K562 (cell line): ENCODE data around the gene HCRTR1. TPM values are rescaled to one million over a fixed set of nuclear protein-coding genes. Genes with fewer than 3 reads are reported as not detected.

Experiments used
- ATAC-seq: fragments of 200-7000 bp; cut with Tn5 transposase; 3 replicates; pipeline ENCODE4 v1.9.1; 2020; ENCODE audit warnings: moderate library complexity
- BruUV-seq: library from RNA; stranded (reverse); fragments of 400-500 nt; replicated peaks from 2 replicates; lab custom pipeline; 2021; lab: Mats Ljungman, UMichigan
- CTCF ChIA-PET: fragments of 300-600 bp; formaldehyde crosslinking; extraction: SDS; loops from one replicate; lab custom pipeline; 2021; ENCODE audit warnings: low intra/inter-chr PET ratio; lab: Yijun Ruan, JAX
- POLR2A ChIA-PET: fragments of 300-600, 350-650 bp; sonication (Branson Sonifier 250); formaldehyde crosslinking; extraction: SDS; loops from one replicate; lab custom pipeline; 2021; ENCODE audit warnings: antibody characterized with exemption, inconsistent platforms; lab: Yijun Ruan, JAX
- DNase-seq, 4 experiments: peaks; one replicate each; pipeline versions ENCODE4 v3.0.0 to v3.0.0-alpha.2; 2011 to 2018; ENCODE audit warnings: low spot score in 3 of 4, mixed read lengths in 3 of 4; ENCODE audit errors: extremely low read depth in 1 of 4
- FAIRE-seq: peaks from 2 replicates; lab custom pipeline; 2011; peaks lifted over from hg19 to GRCh38; lab: Jason Lieb, UNC
- H2AFZ ChIP-seq: 2 replicates; pipeline ENCODE4 v1.6.0; 2011; ENCODE audit warnings: low read depth, low read length, control low read depth, inconsistent platforms
- H3K27ac ChIP-seq: fragments of 200-600 bp; 3 replicates; pipeline ENCODE4 v1.8.0; 2011; ENCODE audit warnings: low read depth, mild to moderate bottlenecking, control low read depth, inconsistent platforms, low read length, moderate library complexity, mixed read lengths; ENCODE audit errors: extremely low read depth
- H3K27me3 ChIP-seq, 2 experiments: fragments of 300-600 bp in 1 of 2; 2 replicates in 1 of 2; 3 replicates in 1 of 2; pipeline versions ENCODE4 v1.6.0 to v1.8.0; 2011; ENCODE audit warnings: inconsistent platforms in 2 of 2, low read length in 2 of 2, mild to moderate bottlenecking in 1 of 2, mixed read lengths in 1 of 2, moderate library complexity in 1 of 2; ENCODE audit not compliant: control insufficient read depth in 2 of 2, insufficient read depth in 2 of 2
- H3K36me3 ChIP-seq: fragments of 300-600 bp; 3 replicates; pipeline ENCODE4 v1.8.0; 2011; ENCODE audit warnings: mild to moderate bottlenecking, low read length, inconsistent platforms; ENCODE audit not compliant: control insufficient read depth, insufficient read depth
- H3K4me1 ChIP-seq, 2 experiments: fragments of 200-600 bp in 1 of 2; replicated peaks in 1 of 2; 2 replicates in 1 of 2; 3 replicates in 1 of 2; pipeline versions ENCODE4 v1.5.1 to v1.8.0; 2011; ENCODE audit warnings: inconsistent platforms in 2 of 2, low read length in 2 of 2, mild to moderate bottlenecking in 1 of 2, mixed read lengths in 1 of 2, moderate library complexity in 1 of 2; ENCODE audit not compliant: control insufficient read depth in 2 of 2, insufficient read depth in 2 of 2
- H3K4me2 ChIP-seq: 2 replicates; pipeline ENCODE4 v1.6.1; 2011; ENCODE audit warnings: low read length, control low read depth, inconsistent platforms, mixed read lengths; ENCODE audit not compliant: insufficient read depth
- H3K4me3 ChIP-seq: fragments of 200-600 bp; sonication (generic), shearing (Covaris generic); 2 replicates; pipeline ENCODE4 v1.5.1; 2016; ENCODE audit warnings: control low read depth, inconsistent platforms
- H3K79me2 ChIP-seq: fragments of 200-600 bp; 3 replicates; pipeline ENCODE4 v1.8.0; 2011; ENCODE audit warnings: low read length, inconsistent platforms; ENCODE audit not compliant: control insufficient read depth, insufficient read depth
- H3K9ac ChIP-seq, 2 experiments: 2 replicates each; pipeline versions ENCODE4 v1.6.0 to v1.6.1; 2011; ENCODE audit warnings: low read depth in 2 of 2, low read length in 2 of 2, control low read depth in 1 of 2, inconsistent platforms in 1 of 2, mild to moderate bottlenecking in 1 of 2, mixed read lengths in 1 of 2; ENCODE audit not compliant: insufficient read depth in 1 of 2
- H3K9me1 ChIP-seq: one replicate; pipeline ENCODE4 v1.6.0; 2011; ENCODE audit warnings: inconsistent platforms, mild to moderate bottlenecking, low read length, moderate library complexity; ENCODE audit not compliant: control insufficient read depth, insufficient read depth
- H3K9me3 ChIP-seq: replicated peaks from 2 replicates; pipeline ENCODE4 v1.5.1; 2011; ENCODE audit warnings: low read depth, low read length, inconsistent platforms; ENCODE audit not compliant: control insufficient read depth, insufficient read depth
- H4K20me1 ChIP-seq: replicated peaks from 2 replicates; pipeline ENCODE4 v1.6.1; 2011; ENCODE audit warnings: low read length, inconsistent platforms, mixed read lengths; ENCODE audit not compliant: control insufficient read depth, insufficient read depth
- ARHGAP35 ChIP-seq: fragments of 450-650 bp; IDR thresholded peaks from 2 replicates; pipeline ENCODE4 v1.6.1; 2018; ENCODE audit not compliant: partially characterized antibody
- ARID4B ChIP-seq: sonication (generic); formaldehyde crosslinking; IDR thresholded peaks from 2 replicates; pipeline ENCODE4 v1.8.0; 2022; ENCODE audit warnings: mild to moderate bottlenecking, missing genetic modification reagents
- CBFB ChIP-seq: sonication (generic); formaldehyde crosslinking; IDR thresholded peaks from 2 replicates; pipeline ENCODE4 v1.4.0; 2020; ENCODE audit warnings: mild to moderate bottlenecking, missing genetic modification reagents
- MAFK ChIP-seq: IDR thresholded peaks from 2 replicates; pipeline ENCODE4 v1.6.1; 2011; ENCODE audit warnings: low read length, improper control_type of control experiment
- PTBP1 ChIP-seq: fragments of 200-400 bp; formaldehyde crosslinking; IDR thresholded peaks from 2 replicates; pipeline ENCODE4 v1.6.1; 2017; ENCODE audit warnings: low read depth, low read length
- SNIP1 ChIP-seq: fragments of 450-650 bp; IDR thresholded peaks from 2 replicates; pipeline ENCODE4 v1.7.1; 2017; ENCODE audit warnings: low read depth, mild to moderate bottlenecking
- TAL1 ChIP-seq: fragments of 450-650 bp; IDR thresholded peaks from 2 replicates; pipeline ENCODE4 v1.6.1; 2016; ENCODE audit warnings: mild to moderate bottlenecking
- WGBS: fragments of 100-300 bp; shearing (Covaris generic); methylation state at CpG from one replicate; pipeline ENCODE4 v1.1.6; 2016; ENCODE audit warnings: low coverage, mixed read lengths; ENCODE audit not compliant: insufficient coverage; ENCODE audit errors: missing lambda C conversion rate; 5-methylcytosine and 5-hydroxymethylcytosine counted together
- in situ Hi-C: fragments of 300-500 bp; cut with MboI; formaldehyde crosslinking; loops from 4 replicates; pipeline ENCODE4 v1.15.0; 2018; ENCODE audit warnings: inconsistent platforms, mixed read lengths
- intact Hi-C: fragments of 100-400 bp; cut with micrococcal nuclease; formaldehyde crosslinking; loops from 2 replicates; pipeline ENCODE4 v1.14.2; 2022
- polyA plus RNA-seq, 8 experiments: library from polyadenylated mRNA; depleted of rRNA in 4 of 8; stranded (reverse) in 5 of 8; unstranded in 3 of 8; fragments of >200 nt; fragmentation: Nextera tagmentation in 2 of 8; fragmentation: Illumina TruSeq in 1 of 8; extraction: Ambion mirVana in 2 of 8; extraction: Trizol in 1 of 8; gene quantifications; 2 replicates each; pipeline versions ENCODE4 v1.2.1 to v1.2.3, GENCODE V29; 2011 to 2014; ENCODE audit warnings: inconsistent platforms in 1 of 8, missing spikeins in 1 of 8
- total RNA-seq, 7 experiments: library from RNA; depleted of rRNA in 6 of 7; stranded (reverse); fragments of >200 nt in 6 of 7; fragmentation: Illumina TruSeq in 2 of 7; extraction: Trizol in 2 of 7; gene quantifications; 2 replicates each; pipeline versions ENCODE4 v1.2.1 to v1.2.3, GENCODE V29; 2011 to 2021; ENCODE audit warnings: low replicate concordance in 1 of 7
- TF ChIP-seq, protein P1 (sequence below), 2 experiments: fragments of 450-650 bp; formaldehyde crosslinking in 1 of 2; IDR thresholded peaks; 2 replicates each; pipeline versions ENCODE4 v1.4.0 to v1.6.1; 2014 to 2020; ENCODE audit warnings: mild to moderate bottlenecking in 2 of 2, borderline replicate concordance in 1 of 2, low read depth in 1 of 2
- TF ChIP-seq, protein P2 (sequence below): fragments of 450-650 bp; IDR thresholded peaks from one replicate; pipeline ENCODE4 v1.6.1; 2018; ENCODE audit warnings: mild to moderate bottlenecking, moderate library complexity; ENCODE audit not compliant: partially characterized antibody

The HCRTR1 gene
- total and polyA plus RNA-seq, 9 of the 15 experiments (the other 6 are each of a cell fraction or from before 2014, with no cell fraction given), result not detected

DNA sequence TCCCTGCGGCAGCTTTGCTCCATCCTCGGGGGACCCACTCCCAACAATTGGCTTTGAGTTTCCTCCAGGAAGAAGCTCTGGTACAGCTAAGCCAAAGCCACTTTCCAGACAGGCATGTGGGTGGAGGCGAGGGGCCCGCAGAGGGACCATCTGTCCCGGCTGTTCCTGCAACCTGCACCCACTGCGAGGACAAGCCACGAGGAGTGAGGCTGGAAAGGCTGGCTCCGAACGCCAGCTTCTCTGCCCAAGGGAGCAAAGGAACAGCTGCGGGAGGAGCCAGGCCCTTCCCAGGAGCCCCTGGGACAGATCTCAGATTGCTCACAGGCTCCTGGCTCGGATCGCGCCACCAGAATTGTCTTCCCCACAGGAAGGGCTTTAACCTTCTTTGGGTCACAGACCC is 55.5 kb downstream of the HCRTR1 start:
- CTCF ChIA-PET, result no interaction called here
- intact Hi-C loops, result no loop called here
- Histone ChIP-seq H3K27ac (no peak overlapping the region), H3K36me3 (no peaks in the 10 kb centered on the region), H2AFZ (no peak overlapping the region), H3K4me2 (no peak overlapping the region), H3K4me3 (no peak overlapping the region), H3K9me3 (no peaks in the 10 kb centered on the region), H3K9me1 (no peaks in the 10 kb centered on the region), H3K4me1 (peaks cover 0 to 12% of the 10 kb centered on the region in 2 experiments; a peak in 3 of 5 replicates), H3K27me3 (peaks cover 67 to 98% of the 10 kb centered on the region in 2 experiments), H3K9ac (no peak overlapping the region), H4K20me1 (peaks cover 17% of the 10 kb centered on the region), H3K79me2 (no peaks in the 10 kb centered on the region)
- 4% methylated on average over 13 of the region's 13 CpGs for WGBS
- no peak for DNase-seq
- POLR2A ChIA-PET, result interaction anchor here (0.6 to 1.0 kb wide), 3 partner anchors 13 to 637 kb away, joined by 3 to 5 read pairs (median 3); no protein-coding TSS in a partner anchor
- ATAC-seq, result no peak
- BruUV-seq, result no TSS peak
- no peak for FAIRE-seq
- in situ Hi-C loops, result no loop called here
- no peak for TF ChIP-seq TAL1
- no peak for TF ChIP-seq ARHGAP35
- TF ChIP-seq, protein P1, sequence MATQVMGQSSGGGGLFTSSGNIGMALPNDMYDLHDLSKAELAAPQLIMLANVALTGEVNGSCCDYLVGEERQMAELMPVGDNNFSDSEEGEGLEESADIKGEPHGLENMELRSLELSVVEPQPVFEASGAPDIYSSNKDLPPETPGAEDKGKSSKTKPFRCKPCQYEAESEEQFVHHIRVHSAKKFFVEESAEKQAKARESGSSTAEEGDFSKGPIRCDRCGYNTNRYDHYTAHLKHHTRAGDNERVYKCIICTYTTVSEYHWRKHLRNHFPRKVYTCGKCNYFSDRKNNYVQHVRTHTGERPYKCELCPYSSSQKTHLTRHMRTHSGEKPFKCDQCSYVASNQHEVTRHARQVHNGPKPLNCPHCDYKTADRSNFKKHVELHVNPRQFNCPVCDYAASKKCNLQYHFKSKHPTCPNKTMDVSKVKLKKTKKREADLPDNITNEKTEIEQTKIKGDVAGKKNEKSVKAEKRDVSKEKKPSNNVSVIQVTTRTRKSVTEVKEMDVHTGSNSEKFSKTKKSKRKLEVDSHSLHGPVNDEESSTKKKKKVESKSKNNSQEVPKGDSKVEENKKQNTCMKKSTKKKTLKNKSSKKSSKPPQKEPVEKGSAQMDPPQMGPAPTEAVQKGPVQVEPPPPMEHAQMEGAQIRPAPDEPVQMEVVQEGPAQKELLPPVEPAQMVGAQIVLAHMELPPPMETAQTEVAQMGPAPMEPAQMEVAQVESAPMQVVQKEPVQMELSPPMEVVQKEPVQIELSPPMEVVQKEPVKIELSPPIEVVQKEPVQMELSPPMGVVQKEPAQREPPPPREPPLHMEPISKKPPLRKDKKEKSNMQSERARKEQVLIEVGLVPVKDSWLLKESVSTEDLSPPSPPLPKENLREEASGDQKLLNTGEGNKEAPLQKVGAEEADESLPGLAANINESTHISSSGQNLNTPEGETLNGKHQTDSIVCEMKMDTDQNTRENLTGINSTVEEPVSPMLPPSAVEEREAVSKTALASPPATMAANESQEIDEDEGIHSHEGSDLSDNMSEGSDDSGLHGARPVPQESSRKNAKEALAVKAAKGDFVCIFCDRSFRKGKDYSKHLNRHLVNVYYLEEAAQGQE (IDR thresholded peaks at IDR 0.05; ENCODE audit: borderline replicate concordance), result no peak
- TF ChIP-seq, protein P1 (CRISPR knock-in tag; IDR thresholded peaks at IDR 0.05; ENCODE audit: low read depth), result no peak
- TF ChIP-seq PTBP1, result no peak
- TF ChIP-seq CBFB (CRISPR knock-in tag), result no peak
- TF ChIP-seq SNIP1, result no peak
- TF ChIP-seq MAFK, result no peak
- no peak for TF ChIP-seq ARID4B (CRISPR knock-in tag)
- TF ChIP-seq, protein P2, sequence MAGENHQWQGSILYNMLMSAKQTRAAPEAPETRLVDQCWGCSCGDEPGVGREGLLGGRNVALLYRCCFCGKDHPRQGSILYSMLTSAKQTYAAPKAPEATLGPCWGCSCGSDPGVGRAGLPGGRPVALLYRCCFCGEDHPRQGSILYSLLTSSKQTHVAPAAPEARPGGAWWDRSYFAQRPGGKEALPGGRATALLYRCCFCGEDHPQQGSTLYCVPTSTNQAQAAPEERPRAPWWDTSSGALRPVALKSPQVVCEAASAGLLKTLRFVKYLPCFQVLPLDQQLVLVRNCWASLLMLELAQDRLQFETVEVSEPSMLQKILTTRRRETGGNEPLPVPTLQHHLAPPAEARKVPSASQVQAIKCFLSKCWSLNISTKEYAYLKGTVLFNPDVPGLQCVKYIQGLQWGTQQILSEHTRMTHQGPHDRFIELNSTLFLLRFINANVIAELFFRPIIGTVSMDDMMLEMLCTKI, result no peak
